HL-60 (cell line): ENCODE data around the gene KRT86.

Experiments used
- GABPA ChIP-seq: IDR thresholded peaks from 2 replicates; pipeline ENCODE4 v1.6.1; 2012; ENCODE audit warnings: low read depth
- SPI1 ChIP-seq: IDR thresholded peaks from 2 replicates; pipeline ENCODE4 v1.6.1; 2012; ENCODE audit warnings: low read depth, mild to moderate bottlenecking, borderline replicate concordance
- TF ChIP-seq, protein P1 (sequence below): IDR thresholded peaks from one replicate; pipeline ENCODE4 v1.5.1; 2011; ENCODE audit warnings: low read length, control low read depth, inconsistent platforms; ENCODE audit not compliant: insufficient read depth

DNA sequence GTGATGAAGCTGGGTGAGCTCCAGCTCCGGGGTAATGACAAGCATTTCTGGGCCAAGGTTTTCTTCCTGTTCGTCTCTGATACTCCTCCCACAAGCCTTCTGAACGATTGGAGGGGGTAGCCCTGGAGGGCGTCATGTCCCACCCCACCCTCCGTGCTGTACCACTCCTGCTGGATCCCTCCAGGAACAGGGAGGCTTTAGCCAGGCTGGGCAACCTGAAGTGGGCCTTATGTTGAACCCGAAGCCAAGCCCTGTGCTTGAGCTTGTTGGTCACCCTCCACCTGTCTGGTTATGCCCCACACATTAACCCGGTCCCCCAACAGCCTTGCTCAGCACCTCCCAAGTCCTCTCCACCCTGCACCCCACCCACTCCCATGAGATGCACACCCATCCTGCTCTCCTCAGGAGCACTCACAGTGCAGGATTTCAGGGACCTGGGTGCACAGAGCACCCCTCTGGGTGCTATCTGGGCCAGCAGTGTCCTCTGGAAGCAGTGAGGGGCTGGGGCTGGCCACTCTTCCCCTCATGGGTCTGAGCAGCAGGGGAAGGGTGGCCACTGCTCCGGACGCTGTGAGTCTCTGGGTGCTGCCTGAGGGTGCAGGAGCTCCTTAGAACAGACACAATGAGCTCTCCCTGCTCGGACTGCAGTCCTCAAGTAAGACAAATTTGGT, 53.5 kb downstream of the KRT86 start:
- TF ChIP-seq, protein P1, sequence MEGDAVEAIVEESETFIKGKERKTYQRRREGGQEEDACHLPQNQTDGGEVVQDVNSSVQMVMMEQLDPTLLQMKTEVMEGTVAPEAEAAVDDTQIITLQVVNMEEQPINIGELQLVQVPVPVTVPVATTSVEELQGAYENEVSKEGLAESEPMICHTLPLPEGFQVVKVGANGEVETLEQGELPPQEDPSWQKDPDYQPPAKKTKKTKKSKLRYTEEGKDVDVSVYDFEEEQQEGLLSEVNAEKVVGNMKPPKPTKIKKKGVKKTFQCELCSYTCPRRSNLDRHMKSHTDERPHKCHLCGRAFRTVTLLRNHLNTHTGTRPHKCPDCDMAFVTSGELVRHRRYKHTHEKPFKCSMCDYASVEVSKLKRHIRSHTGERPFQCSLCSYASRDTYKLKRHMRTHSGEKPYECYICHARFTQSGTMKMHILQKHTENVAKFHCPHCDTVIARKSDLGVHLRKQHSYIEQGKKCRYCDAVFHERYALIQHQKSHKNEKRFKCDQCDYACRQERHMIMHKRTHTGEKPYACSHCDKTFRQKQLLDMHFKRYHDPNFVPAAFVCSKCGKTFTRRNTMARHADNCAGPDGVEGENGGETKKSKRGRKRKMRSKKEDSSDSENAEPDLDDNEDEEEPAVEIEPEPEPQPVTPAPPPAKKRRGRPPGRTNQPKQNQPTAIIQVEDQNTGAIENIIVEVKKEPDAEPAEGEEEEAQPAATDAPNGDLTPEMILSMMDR, result no peak
- TF ChIP-seq SPI1 (no peak), GABPA (no peak)
